Prostate gland (tissue), 2 donors: ENCODE results near the gene ST6GALNAC3. TPM values are rescaled to one million over a fixed set of nuclear protein-coding genes. Genes with fewer than 3 reads are reported as not detected.
"Not testable (repeated sequence)": the region's sequence is repeated elsewhere in the genome, so short reads cannot be mapped to it uniquely, and the experiment has no call there.

ENCODE experiments used
- DNase-seq: peaks from one replicate; pipeline ENCODE4 v3.0.0-alpha.2; 2019; ENCODE audit warnings: low spot score
- H3K27ac ChIP-seq, 2 donors: fragments of 200-600 bp; sonication (generic); 2 replicates each; pipeline ENCODE4 v1.5.1; 2017 to 2019
- H3K27me3 ChIP-seq: fragments of 200-600 bp; sonication (generic); replicated peaks from 2 replicates; pipeline ENCODE4 v1.5.1; 2019; ENCODE audit not compliant: insufficient read depth
- H3K36me3 ChIP-seq, 2 donors: fragments of 200-600 bp; sonication (generic); 1 replicate in 1 of 2; 2 replicates in 1 of 2; pipeline versions ENCODE4 v1.5.1 to v1.8.1; 2017 to 2019
- H3K4me1 ChIP-seq: fragments of 200-600 bp; sonication (generic); replicated peaks from 2 replicates; pipeline ENCODE4 v1.5.1; 2019
- H3K4me3 ChIP-seq, 2 donors: fragments of 200-600 bp; sonication (generic); 2 replicates each; pipeline ENCODE4 v1.5.1; 2017 to 2019
- H3K9me3 ChIP-seq: fragments of 200-600 bp; sonication (generic); 2 replicates; pipeline ENCODE4 v1.5.1; 2017
- POLR2A ChIP-seq: fragments of 450-650 bp; IDR thresholded peaks from one replicate; pipeline ENCODE4 v1.6.1; 2016; ENCODE audit warnings: antibody characterized with exemption, mild to moderate bottlenecking
- POLR2AphosphoS5 ChIP-seq: sonication (generic); formaldehyde crosslinking; IDR thresholded peaks from one replicate; pipeline ENCODE4 v1.6.1; 2017; ENCODE audit warnings: antibody characterized with exemption
- WGBS: methylation state at CpG from one replicate; pipeline ENCODE4 v1.1.5; 2018; 5-methylcytosine and 5-hydroxymethylcytosine counted together
- intact Hi-C: fragments of 100-400 bp; cut with DNase I; formaldehyde crosslinking; loops from one replicate; pipeline ENCODE4 v1.14.2; 2022
- total RNA-seq, 2 donors: library from RNA; depleted of rRNA; stranded (reverse); fragments of >200 nt; gene quantifications; one replicate each; pipeline ENCODE4 v1.1.0, GENCODE V29; 2016
- TF ChIP-seq, protein P1 (sequence below), 4 experiments: fragments of 200-600 bp in 2 of 4; fragments of 450-650 bp in 2 of 4; sonication (generic) in 2 of 4; IDR thresholded peaks; 1 replicate in 3 of 4; 2 replicates in 1 of 4; pipeline ENCODE4 v1.5.1; 2016 to 2019; ENCODE audit warnings: antibody characterized with exemption in 4 of 4, mild to moderate bottlenecking in 2 of 4, moderate library complexity in 2 of 4

The ST6GALNAC3 gene
- total RNA-seq, 2 donors from 2014 or later, result 0.41 to 0.80 TPM

DNA sequence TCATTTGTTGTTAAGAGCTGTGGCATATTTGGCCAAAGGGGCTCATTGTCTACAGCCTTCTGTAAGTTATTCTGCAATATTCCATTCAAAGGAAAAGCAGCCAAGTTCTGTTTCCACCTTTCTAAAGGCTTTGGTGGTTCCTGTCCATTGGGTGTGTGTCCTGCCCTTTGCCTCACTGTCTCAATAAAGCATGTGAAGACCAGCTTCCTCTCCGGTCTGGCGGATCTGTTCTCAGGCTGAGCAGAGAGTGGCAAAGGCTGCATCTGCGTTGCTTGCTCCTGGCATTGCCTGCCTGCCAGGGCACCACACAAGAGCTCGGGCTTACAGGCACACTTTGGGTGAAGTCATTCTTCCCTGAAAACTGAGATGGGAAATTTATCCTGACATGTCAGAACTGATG, 34.9 kb downstream of the ST6GALNAC3 start:
- WGBS, result 75% methylated on average over 4 of the region's 4 CpGs
- DNase-seq, result no peak
- no peaks in the 10 kb centered on the region for H3K9me3 ChIP-seq
- no peak overlapping the region for H3K4me3 ChIP-seq
- no peaks in the 10 kb centered on the region for H3K4me1 ChIP-seq
- no peaks in the 10 kb centered on the region for H3K36me3 ChIP-seq
- TF ChIP-seq POLR2AphosphoS5 (no peak), POLR2A (no peak)
- TF ChIP-seq, protein P1, sequence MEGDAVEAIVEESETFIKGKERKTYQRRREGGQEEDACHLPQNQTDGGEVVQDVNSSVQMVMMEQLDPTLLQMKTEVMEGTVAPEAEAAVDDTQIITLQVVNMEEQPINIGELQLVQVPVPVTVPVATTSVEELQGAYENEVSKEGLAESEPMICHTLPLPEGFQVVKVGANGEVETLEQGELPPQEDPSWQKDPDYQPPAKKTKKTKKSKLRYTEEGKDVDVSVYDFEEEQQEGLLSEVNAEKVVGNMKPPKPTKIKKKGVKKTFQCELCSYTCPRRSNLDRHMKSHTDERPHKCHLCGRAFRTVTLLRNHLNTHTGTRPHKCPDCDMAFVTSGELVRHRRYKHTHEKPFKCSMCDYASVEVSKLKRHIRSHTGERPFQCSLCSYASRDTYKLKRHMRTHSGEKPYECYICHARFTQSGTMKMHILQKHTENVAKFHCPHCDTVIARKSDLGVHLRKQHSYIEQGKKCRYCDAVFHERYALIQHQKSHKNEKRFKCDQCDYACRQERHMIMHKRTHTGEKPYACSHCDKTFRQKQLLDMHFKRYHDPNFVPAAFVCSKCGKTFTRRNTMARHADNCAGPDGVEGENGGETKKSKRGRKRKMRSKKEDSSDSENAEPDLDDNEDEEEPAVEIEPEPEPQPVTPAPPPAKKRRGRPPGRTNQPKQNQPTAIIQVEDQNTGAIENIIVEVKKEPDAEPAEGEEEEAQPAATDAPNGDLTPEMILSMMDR (IDR thresholded peaks at IDR 0.05), result no peak
- no peak overlapping the region for H3K27ac ChIP-seq
- intact Hi-C loops, result no loop called here
- no peaks in the 10 kb centered on the region for H3K27me3 ChIP-seq

DNA sequence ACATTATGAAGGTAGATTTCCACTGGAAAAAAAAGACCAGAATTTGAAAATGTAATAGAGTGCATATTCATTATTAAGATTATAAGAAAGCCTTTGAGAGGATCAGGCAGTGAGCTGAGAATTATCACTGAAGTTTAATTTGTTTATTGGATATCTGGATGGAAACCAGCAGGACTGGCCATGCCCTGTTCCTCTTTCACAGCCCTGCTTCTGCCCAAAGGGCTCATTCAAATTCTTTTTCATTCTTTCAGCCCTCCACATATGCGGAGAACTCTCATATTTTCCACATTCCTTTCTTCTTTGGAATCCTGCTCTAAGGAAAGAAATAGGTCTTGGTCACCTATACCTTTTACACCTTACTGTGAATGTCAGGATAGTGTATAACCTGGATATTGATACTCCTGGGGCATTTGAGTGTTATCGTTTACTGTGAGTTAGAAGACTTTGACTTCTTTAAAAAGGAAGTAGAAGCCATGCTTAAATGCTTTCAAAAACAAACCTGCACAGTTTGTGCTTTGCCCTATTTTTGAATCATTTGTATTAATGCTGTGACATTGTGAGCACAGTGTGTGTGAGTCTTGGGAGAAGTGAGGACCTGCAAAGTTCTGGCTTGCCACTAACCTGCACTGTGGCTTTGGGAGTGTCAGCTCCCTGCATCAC, 35.5 kb downstream of the ST6GALNAC3 start:
- no peak for DNase-seq
- Histone ChIP-seq H3K36me3 (no peaks in the 10 kb centered on the region), H3K4me3 (no peak overlapping the region), H3K9me3 (no peaks in the 10 kb centered on the region), H3K4me1 (no peaks in the 10 kb centered on the region), H3K27me3 (no peaks in the 10 kb centered on the region), H3K27ac (no peak overlapping the region)
- 69% methylated on average over 2 of the region's 2 CpGs for WGBS
- TF ChIP-seq, protein P1 (IDR thresholded peaks at IDR 0.05), result no peak
- TF ChIP-seq POLR2A (no peak), POLR2AphosphoS5 (no peak)
- intact Hi-C loops, result no loop called here

DNA sequence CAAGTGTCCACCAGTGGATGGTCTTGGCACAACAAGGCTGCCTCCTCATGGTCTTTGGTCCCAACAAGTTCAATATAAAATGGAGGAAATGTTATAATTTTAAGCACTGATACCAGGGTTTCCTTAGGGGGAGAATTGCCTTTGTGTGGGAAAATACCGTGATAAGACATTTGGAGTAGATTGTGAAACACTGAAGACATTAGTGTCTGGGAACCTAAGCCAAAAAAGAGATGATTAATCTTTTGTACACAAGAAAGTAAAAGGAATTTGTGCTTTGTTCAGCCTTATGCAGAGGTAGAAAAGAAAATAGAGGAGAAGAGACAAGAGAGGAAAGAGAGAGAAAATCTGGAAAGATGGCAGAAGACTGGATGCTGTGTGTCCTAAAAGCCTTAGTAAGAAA, 36.1 kb downstream of the ST6GALNAC3 start:
- Histone ChIP-seq H3K9me3 (no peaks in the 10 kb centered on the region), H3K4me1 (no peaks in the 10 kb centered on the region), H3K4me3 (no peak overlapping the region), H3K27me3 (no peaks in the 10 kb centered on the region), H3K36me3 (no peaks in the 10 kb centered on the region), H3K27ac (no peak overlapping the region)
- WGBS, result 67% methylated on average over 1 of the region's 1 CpG
- no peak for DNase-seq
- TF ChIP-seq POLR2AphosphoS5, result no peak
- TF ChIP-seq, protein P1 (IDR thresholded peaks at IDR 0.05), result no peak
- TF ChIP-seq POLR2A, result no peak
- intact Hi-C loops, result no loop called here

DNA sequence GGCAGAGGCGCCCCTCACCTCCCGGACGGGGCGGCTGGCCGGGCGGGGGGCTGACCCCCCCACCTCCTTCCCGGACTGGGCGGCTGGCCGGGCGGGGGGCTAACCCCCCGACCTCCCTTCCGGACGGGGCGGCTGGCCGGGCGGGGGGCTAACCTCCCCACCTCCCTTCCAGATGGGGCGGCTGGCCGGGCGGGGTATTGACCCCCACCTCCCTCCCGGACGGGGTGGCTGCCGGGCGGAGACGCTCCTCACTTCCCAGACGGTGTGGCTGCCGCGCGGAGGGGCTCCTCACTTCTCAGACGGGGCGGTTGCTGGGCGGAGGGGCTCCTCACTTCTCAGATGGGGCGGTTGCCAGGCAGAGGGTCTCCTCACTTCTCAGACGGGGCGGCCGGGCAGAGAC, 37.8 kb downstream of the ST6GALNAC3 start:
- intact Hi-C loops, H3K4me3 ChIP-seq, H3K9me3 ChIP-seq, H3K27me3 ChIP-seq, DNase-seq, H3K27ac ChIP-seq, H3K36me3 ChIP-seq, H3K4me1 ChIP-seq: not testable (repeated sequence)
- 94% methylated on average over 19 of the region's 35 CpGs for WGBS

DNA sequence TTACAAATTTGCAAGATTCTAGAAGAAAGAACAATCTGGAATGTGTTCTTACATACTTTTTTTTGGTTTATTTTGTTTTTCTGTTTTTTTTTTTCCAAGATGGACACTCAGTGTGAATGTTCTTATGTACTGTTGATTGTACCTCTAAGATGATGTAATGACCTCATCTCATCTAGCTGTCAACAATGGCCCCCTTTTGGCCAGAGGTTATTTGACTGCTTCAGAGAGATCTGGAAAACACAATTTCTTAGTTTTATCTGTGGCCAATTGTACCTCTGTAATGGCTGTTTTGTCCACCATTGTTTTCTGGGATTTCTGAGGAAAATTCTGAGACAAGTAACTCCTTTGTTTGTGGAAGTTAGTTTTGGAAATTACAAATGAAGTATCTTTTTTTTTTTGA, 38.9 kb downstream of the ST6GALNAC3 start:
- TF ChIP-seq POLR2AphosphoS5 (no peak), POLR2A (no peak)
- TF ChIP-seq, protein P1 (IDR thresholded peaks at IDR 0.05), result no peak
- Histone ChIP-seq H3K27ac (no peak overlapping the region), H3K4me3 (no peak overlapping the region), H3K9me3 (no peaks in the 10 kb centered on the region), H3K36me3 (no peaks in the 10 kb centered on the region), H3K4me1 (no peaks in the 10 kb centered on the region), H3K27me3 (no peaks in the 10 kb centered on the region)
- intact Hi-C loops, result no loop called here
- DNase-seq, result no peak
